Coronary artery (tissue), 2 donors: ENCODE results near the gene RTP2.
A peak's percentile ranks its signal among the peaks of the same experiment; 100 is the strongest.

Experiments used
- DNase-seq: peaks from one replicate; pipeline ENCODE4 v3.0.0-alpha.2; 2017; ENCODE audit warnings: low spot score
- H3K27ac ChIP-seq, 2 donors: fragments of 200-600 bp; sonication (generic); one replicate each; pipeline ENCODE4 v1.5.1; 2016 to 2019
- H3K4me3 ChIP-seq: fragments of 200-600 bp; sonication (generic); 2 replicates; pipeline ENCODE4 v1.5.1; 2016; ENCODE audit warnings: mild to moderate bottlenecking, moderate library complexity
- TF ChIP-seq, protein P1 (sequence below): fragments of 200-600 bp; sonication (generic); IDR thresholded peaks from one replicate; pipeline ENCODE4 v1.5.1; 2019; ENCODE audit warnings: antibody characterized with exemption

Gene RTP2

DNA sequence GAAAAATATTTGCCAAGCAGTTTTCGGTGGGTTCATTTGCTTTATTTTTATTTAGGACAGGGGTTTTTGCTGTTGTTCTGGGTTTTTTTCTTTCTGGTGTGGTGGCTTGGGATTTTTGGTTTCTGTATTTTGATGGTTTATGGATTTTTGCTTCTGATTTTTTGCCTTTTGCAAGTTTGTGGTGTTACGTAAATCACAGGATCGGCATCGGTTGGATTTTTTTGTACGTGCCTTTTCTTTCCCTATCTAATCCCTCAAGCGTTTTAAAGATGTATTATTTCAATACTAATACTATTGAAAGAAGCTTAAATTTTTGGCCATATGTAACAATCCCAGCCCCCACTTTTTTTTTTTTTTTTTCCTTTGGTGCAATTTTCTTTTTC is 43.7 kb upstream of the RTP2 start:
- TF ChIP-seq, protein P1, sequence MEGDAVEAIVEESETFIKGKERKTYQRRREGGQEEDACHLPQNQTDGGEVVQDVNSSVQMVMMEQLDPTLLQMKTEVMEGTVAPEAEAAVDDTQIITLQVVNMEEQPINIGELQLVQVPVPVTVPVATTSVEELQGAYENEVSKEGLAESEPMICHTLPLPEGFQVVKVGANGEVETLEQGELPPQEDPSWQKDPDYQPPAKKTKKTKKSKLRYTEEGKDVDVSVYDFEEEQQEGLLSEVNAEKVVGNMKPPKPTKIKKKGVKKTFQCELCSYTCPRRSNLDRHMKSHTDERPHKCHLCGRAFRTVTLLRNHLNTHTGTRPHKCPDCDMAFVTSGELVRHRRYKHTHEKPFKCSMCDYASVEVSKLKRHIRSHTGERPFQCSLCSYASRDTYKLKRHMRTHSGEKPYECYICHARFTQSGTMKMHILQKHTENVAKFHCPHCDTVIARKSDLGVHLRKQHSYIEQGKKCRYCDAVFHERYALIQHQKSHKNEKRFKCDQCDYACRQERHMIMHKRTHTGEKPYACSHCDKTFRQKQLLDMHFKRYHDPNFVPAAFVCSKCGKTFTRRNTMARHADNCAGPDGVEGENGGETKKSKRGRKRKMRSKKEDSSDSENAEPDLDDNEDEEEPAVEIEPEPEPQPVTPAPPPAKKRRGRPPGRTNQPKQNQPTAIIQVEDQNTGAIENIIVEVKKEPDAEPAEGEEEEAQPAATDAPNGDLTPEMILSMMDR = no peak
- no peak for DNase-seq

DNA sequence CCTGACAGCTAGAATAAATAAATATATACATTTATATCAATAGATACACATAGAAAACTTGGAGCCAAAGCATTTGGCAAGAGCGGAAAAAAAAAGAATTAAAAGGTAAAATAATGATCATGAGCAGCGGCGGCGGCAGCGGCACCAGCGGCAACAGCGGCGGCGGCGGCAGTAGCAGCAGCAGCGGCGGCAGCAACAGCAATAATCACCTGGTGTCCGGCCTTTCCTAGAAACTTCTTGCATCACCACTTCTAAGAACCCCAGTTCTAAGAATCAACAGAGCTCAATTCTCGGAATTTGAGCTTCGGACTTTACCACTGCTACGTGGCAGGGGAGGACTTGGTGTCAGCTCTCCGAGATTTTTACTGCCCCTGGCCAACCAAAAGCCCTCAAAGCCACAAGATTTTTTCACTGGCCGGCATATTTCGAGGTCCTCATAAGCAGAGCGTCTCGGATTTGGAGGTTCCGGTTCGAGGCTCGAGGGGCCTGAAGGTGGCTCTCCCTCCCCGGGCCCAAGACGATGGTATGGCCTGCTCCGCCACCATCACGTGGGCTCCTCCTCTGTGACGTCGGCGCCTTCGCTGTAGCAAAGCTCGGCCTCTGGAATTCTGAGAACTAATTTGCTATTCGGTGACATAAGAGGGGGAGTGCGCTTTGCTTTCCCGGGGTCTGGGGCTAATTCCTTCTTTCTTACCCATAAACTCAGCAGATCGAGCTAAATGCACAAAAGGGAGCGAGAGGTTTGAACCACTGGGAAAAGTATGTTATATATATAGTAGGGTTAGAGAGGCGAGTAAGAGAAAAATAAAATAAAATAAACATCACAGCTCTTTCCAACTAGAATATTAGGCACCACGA is 43.1 kb upstream of the RTP2 start, which contains the start of gene BCL6:
Gene BCL6 (minus strand): TSS at position 268 of the 858 bp plus-strand sequence. CDS start 11,775 bp downstream, outside the sequence.
- DNase-seq = peak; percentile 96
- H3K4me3 ChIP-seq = peak within 1 kb of the TSS; percentile 84
- TF ChIP-seq, protein P1 = no peak
- H3K27ac ChIP-seq = peak within 1 kb of the TSS; percentile 96 to 99

More for the DNA sequence above, 43.7 kb upstream of the RTP2 start:
- Histone ChIP-seq H3K4me3 (peak overlapping the region; percentile 84), H3K27ac (peak overlapping the region; percentile 96 to 99)

DNA sequence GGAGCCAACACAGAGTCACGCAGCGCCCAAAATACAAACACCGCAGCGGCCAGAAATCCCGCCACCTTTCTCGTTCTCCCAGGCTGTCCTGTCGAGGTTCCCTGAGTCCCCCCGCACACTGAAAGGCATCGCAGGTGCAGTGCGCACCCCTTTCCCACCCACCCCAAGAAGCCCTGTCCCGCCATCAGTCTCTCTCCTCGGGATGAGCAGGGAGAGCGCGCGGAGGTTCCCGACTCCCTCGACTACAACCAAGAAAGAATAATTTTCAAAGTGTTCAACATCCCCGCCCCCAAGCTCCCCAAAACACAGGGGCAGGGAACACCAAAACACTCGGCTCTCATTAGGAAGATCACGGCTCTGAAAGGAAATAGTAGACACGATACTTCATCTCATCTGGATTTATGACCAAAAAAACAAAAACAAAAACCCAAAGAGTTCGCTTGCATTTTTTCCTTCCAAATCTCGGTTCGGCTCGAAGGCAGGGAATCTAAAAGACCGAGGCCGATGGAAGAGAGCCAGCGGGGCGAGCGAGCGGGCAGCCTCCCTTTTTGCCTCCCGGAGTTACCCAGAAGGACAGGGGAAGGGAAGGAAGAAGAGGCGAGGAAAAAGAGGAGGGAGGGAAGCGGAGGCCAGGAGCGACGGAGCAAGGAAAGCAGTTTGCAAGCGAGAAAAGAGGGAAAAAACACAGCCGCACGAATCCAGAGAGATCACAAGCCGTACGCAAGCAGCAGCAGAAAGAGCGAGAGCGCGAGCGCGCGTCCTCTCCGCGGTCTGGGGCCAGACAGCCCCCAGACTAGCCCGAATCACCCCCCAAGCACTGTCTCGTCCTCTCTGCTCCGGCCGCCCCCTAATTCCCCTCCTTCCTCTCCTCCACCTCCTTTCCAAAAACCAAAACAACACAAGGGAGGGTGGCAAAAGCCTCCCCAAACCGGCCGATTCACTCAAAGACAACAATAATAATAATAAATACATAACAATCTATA is 42.1 kb upstream of the RTP2 start:
- H3K4me3 ChIP-seq = peak overlapping the region; percentile 84
- peak overlapping the region; percentile 96 to 99 for H3K27ac ChIP-seq
- TF ChIP-seq, protein P1 = no peak
- no peak for DNase-seq

DNA sequence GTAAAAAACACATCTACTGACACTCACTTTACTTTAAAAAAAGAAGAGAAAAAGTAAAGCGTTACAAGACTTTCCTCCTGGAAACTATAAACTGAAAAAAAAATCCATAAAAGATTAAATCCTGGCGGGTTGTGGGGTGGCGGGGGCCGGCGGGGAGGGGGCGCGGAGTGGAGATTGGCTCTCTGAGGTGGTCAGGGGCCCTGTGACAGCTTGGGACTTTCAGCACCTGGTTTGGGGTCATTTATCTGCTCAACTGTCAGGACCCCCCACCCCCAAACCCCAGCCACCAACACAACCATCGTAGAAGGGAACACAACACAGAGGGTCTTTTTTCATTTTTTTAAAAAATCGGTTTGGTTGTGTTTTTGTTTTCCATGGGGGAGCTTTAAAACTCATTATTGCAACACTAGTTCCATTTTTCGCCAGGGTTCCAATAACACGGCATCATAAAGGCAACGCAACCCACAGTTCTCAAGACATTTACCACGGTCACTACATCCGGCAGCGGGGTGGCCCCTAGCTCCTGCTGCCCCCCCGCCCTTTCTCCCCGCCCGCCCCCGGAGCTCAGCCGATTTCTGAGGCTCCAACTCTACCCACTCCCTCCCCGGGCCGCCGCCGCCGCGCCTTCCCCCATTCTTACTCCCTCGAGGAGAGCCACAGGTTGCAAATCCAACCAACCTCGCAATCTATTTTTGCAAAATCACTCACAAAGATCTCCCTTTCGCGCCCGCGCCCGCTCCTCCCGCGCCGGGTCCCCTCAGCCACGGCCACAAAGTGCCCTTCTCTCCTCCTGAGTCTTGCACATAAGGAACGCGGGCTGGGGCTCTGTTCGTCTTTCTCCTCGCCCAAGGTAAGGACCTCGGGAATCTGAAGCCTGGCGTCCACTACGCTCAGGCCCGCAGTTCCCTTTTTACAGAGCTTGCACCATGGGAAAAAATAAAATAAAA is 41.1 kb upstream of the RTP2 start:
- Histone ChIP-seq H3K4me3 (peak overlapping the region; percentile 84), H3K27ac (peak overlapping the region; percentile 96 to 99)
- peak; percentile 89 for DNase-seq
- TF ChIP-seq, protein P1 = no peak

DNA sequence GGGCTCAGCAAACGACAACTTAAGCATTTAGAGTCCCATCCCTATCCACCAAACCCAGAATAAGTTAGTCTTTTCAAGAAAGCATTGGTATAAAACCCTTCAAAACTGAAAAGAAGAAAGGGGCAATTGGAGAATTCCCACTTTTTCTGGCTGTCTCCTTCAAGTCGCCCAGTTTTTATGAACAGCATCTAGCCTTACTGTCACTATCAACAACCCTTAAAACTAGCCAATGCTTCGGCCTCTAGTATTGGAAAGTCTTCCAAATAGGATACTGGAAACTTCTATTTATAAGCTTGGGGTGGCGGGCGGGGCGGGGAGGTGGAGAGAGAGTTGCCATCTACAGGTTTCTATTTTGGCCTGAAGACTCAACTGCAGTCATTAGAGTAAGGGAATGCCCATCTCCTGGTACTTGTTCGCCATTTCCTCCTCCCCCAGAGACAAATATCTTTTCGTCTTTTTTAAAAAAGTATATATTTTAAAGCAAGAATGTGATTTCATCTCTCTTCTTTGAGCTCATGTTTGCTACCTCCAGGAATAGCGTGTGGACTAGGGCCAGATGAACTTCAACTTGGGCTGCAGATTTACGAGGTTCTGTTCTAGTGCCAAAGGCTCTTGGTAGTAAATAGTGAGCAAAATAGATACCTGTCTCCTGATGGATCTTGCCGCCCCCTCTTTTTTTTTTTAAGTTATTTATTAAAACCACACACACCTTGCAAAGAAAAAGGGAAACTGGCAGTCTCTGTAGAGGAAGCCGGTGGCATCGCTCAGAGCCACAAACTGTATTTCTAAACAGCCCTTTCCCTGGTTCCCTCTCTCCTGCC is 40.2 kb upstream of the RTP2 start:
- no peak for DNase-seq
- H3K27ac ChIP-seq = peak overlapping the region; percentile 96 to 99
- TF ChIP-seq, protein P1 = peak; percentile 3
- peak overlapping the region; percentile 84 for H3K4me3 ChIP-seq
